ENCODE results near the gene SLC9A7.

- no peak for TF ChIP-seq CTCF (conservative IDR thresholded peaks at IDR 0.05; ENCODE audit: low read depth in 2 of 2)
- no peak for TF ChIP-seq EZH2phosphoT487 (IDR thresholded peaks at IDR 0.05; ENCODE audit: unreplicated experiment)
- TF ChIP-seq POLR2AphosphoS5 (IDR thresholded peaks at IDR 0.05; ENCODE audit: low read depth), result no peak
- TF ChIP-seq REST (IDR thresholded peaks at IDR 0.05; ENCODE audit: unreplicated experiment), result no peak
- TF ChIP-seq ZNF331 (CRISPR knock-in tag; IDR thresholded peaks at IDR 0.05; ENCODE audit: low read depth), result no peak
- no peak for TF ChIP-seq CREB1 (CRISPR knock-in tag; IDR thresholded peaks at IDR 0.05; ENCODE audit: low read depth)
- TF ChIP-seq EZH2 (IDR thresholded peaks at IDR 0.05; ENCODE audit: low read depth, unreplicated experiment), result no peak
- TF ChIP-seq JUNB (IDR thresholded peaks at IDR 0.05; ENCODE audit: unreplicated experiment), result no peak
- TF ChIP-seq ETS1 (IDR thresholded peaks at IDR 0.05), result no peak
- no peak for TF ChIP-seq ZNF114 (CRISPR knock-in tag; IDR thresholded peaks at IDR 0.05)
- TF ChIP-seq STAT1 (IDR thresholded peaks at IDR 0.05; ENCODE audit: unreplicated experiment), result no peak
- TF ChIP-seq NANOG (IDR thresholded peaks at IDR 0.05; ENCODE audit: borderline replicate concordance), result no peak
- TF ChIP-seq ZNF462 (CRISPR knock-in tag; IDR thresholded peaks at IDR 0.05), result no peak
Measured at GRCh38 chrX:46580613-46581012, 178.3 kb downstream of the SLC9A7 start.

Data from GM23338 (cell line).